ENCODE results near the gene INKA1.
A peak's percentile ranks its signal among the peaks of the same experiment; 100 is the strongest.

The INKA1 gene

DNA sequence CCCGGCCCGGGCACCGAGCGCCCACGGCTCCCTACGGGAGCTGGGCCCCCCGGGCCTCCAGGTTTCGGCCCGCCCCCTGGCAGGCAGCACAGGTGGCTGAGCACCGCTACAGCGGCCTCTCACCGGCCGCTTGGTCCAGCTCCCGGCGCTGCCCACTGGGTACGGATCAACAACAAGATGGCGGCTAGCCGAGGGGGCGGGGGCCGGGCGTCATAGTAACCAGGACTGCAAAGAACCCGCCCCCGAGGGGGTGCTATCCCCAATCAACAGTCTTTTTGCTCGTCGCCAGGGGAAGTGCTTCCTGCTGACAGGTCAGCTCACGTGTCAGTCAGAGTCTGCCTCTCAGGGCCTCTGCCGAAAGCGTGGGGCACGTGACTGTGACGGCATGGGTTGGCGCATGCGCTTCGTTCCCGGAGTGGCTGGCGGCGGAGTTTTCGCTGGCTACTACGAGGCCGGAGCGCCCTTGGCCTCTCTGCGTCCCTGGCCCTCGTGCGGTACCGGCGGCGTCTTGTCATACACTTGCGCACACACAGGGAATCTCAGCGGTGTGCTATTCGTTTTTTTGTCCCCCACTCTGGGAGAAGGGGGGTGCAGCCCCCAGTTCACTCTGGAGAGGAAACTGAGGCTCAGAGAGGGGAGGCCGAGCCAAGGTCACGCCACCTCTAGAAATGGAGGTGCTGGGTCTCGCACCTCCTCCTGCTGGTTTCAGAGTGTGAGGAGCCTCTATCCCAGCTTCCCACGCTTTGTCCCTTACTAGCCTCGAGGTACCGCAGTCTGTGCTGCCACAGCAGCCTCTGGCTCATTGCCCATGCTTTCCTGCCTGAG lies 16.5 kb upstream of the INKA1 start, which contains the start of gene IP6K1:
IP6K1 (minus strand) TSS at position 186 of the 825 bp plus-strand sequence. CDS start 38,502 bp downstream, outside the sequence.
- DNase-seq (ENCODE audit: low read depth), result peak; percentile 100

DNA sequence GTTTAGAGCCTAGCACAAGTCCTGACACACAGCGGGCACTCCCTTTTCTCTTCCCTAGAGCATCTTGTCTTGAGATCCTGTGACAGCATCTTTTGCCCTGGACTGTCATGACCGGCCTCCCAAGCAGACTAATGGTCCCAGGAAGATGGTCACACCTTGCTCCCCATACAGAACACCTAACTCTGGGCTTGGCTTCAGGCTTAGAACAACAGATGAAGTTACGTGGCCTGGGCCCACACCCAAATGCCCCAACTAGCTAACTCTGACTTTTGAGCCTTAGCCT lies 15.9 kb upstream of the INKA1 start:
- DNase-seq (ENCODE audit: low read depth), result no peak

DNA sequence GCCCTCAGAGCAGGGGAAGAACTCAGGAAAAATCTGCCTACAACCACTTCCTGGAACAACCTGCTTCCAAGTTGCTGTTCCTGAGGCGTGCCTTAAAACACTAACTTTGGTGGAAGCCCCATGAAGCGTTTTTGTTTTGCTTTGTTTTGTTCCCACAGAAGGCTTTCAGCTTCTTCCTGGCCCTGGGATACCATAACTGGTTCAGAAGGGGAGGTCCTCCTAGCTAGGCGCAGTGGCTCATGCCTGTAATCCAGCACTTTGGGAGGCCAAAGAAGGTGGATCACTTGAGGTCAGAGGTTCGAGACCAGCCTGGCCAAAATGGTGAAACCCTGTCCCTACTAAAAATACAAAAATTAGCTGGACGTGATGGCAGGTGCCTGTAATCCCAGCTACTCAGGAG lies 15.5 kb upstream of the INKA1 start:
- DNase-seq (ENCODE audit: low read depth), result no peak

DNA sequence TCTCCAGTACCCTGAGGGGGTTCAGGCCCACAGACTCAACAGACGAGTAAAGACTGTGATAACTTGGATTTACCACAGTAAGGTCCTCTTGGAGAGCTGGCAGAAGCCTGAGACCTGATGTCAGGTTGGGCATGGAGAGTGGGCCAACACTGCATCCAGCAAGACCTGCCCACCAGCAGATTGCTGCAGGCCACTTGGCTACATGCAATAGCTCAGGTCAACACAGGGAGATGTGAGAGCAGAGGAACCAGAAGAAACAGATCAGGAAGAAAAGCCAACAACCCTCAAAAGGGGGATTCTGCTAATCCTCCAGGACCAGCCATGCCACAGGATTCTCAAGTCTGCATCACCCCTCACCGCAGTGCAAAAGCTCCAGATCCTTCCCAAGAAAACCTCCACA lies 15.0 kb upstream of the INKA1 start:
- DNase-seq (ENCODE audit: low read depth), result no peak

DNA sequence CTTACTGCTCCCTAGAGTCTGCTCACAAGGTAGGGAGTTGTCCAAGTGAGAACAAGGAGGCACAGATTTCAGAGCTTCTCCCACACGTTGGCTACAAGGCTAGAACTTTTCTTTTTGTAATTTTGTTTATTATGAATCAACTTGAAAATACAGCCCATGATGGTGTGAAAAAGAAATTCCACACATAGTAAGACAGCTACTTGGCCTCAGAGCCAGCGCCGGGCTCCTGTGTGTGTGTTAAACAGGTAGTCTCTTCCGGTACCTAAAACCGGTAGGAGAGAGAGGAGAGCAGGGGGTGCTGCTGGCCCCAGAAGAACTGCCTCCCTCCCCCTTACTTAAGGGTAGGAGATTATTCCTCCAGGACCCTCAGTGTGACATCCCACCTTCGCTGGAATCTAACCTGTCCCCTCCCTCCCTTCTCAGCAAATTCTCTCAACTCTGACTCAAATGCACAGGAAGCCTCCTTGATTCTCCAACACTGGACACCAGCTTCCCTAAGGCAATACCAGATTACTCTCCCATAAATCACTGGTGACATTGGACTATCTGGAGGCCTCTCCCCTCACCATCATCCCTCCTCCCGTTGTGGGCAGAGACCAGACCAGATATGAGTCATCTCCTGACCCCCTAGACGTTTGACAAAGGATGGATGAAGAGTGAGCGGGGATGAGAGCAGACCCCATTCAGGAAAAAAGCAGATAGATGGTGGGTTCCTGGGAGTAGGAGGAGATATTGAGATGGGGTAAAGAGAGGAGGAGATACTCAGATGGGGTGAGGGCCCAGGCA lies 12.2 kb upstream of the INKA1 start:
- peak; percentile 73 for DNase-seq (ENCODE audit: low read depth)

DNA sequence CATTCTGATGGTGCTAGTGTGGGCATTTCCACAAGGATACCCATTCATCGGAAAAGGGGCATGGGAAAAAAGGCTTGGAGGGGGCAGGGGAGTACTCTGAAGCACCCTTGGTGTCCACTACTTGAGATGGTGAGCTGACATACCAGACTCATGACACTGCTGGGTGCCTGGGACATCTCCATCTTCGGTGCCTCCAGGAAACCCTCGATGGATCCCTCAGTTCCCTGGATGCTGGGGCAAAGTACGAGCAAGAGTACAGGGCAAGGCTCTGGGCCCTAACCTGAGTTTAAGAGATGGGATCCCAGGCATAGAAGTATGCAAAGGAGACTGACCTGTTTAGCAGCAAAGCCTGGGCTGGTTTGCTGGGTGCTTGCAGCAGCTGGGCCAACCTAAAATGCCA lies 11.5 kb upstream of the INKA1 start:
- no peak for DNase-seq (ENCODE audit: low read depth)

DNA sequence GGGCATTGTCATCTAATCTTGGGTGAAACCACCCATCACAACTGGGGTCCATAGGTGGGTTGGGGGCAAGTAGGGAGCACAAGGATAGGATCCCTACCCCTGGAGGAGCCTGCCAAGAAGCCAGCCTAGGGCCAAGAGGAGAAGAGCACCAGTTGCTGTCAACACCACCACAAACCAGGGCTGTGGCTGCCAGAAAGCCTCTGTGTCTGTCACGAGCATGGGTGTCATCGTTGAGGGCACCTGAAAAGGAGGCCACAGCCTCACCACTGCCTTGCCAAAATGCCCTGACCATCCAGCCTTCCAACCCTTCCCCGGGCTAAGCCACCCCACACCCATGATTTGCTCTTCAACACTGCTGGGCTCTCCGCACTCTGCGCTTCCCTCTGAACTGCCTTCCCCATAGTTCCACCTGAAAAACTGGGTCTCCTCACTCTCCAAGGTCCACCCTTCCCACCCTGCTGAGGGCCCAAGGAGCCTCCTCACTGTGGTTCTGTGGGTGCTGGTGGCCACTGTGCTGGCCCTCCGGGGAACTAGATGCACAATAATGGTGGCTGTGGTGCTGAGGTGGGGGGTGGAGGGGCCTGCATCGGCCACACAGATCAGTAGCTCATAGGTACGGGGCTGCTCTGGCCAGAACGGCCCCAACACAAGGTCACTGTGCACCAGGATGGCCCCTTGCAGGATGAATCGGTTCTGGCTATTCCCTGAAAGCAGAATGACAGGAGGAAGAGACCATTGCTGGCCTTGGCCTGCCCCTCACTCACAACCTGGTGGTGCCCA lies 10.5 kb upstream of the INKA1 start:
- no peak for DNase-seq (ENCODE audit: low read depth)

DNA sequence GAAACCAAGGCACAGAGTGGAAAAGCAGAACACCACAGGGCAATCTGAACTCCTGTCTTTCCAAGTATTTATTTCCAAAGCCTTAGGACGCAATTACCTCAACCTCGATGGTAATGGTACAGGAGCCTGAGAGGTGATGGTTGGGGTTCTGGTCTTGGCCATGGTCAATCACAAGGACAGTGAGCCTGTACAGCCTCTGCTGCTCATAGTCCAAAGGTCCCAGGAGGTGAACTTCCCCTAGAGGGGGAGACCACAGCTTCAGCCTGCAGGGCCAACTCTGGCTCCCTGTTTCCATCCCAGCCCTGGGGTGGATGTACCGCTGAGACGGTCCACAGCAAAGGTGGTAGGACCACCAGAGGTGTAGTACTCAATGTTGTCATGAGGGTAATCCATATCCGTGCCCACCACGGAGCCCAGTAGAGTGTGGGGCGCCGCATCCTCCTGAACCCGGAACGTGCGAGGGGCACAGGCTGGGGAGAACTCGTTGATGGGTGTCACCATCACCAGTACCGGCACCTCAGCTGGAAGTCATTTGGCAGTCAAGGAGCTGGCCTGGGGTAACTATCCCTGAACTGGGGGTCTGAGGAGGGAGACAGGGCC lies 9.5 kb upstream of the INKA1 start:
- no peak for DNase-seq (ENCODE audit: low read depth)

DNA sequence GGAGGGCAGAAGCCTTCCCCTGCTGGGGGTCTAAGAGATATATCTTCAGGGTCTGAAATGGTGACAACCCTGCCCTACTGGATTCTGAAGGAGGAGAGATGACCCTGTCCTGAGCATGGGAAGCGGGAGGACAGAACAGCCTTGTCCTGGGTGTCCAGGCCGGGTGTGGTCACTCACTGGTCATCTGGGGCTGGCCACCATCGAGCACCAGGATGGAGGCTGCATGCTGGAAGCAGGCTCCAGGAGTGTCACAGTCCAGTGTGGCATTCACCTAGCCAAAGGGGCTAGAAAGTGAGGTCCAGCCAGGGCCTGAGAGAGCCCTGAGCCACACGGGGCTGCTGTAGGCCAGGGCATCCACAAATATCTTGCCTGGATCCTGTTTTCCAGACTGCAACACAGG lies 8.6 kb upstream of the INKA1 start:
- DNase-seq (ENCODE audit: low read depth), result no peak

DNA sequence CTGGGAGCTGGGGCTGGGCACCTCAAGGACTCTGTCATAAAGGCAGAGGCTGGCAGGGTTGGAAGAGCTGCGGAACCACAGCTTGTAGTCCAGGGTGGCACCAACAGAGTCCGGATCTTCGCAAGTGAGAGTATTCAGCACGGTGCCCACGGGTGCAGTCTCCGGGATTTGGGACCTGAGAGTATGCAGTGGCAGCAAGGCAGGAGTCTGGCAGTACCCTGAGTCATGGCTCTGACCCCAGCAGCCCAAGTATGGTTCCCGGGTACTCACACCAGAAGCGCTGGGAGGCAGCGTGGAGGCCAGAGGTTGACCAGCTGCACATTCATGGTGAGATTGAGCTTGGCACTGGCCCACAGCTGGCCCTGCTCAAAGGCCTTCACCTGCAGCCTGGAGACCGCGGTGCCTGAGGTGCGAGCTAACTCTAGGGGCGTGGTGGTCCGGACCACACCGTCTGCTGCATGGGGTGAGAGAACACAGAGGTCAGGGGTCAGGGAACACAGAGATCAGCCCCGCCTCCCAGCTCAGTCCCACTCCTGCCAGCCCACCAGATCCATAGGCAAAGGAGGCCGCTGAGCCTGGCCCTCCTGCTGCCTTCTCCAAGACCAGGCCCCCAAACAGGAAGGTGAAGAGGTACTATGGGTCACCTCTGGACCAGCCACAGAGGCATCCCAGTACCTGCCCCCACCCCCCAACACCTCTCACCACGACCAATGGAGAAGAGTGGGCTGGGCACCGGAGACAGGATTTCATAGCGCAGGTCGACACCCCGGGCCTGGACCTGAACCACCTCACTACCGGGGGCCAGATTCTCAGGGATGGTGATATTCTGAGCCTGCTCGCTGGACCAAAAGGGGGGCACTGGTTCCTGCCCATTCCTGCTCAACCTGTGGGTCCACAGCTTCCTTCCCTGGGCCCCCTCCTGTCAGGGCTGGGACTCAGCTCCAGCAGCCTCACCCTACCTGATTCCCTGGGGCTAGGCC lies 7.8 kb upstream of the INKA1 start:
- no peak for DNase-seq (ENCODE audit: low read depth)

DNA sequence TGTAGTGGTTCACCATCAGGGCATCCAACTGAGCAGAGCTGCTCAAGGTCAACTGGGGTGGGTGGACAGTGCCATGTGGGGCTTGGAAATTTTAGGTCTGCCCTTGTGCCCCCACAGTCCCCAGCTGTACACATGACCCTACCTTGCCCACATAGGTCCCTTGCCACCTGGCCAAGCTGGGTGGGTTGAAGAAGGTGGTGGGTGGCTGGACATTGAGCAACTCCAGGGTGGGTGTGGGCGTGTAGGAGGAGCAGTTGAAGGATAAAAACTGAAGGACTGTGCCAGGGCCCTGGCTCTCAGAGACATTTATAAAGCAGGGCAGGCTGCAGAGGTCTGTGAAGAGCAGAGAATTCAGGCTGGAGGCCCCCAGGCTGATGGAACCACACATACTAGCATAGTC lies 4.0 kb upstream of the INKA1 start:
- DNase-seq (ENCODE audit: low read depth), result no peak

DNA sequence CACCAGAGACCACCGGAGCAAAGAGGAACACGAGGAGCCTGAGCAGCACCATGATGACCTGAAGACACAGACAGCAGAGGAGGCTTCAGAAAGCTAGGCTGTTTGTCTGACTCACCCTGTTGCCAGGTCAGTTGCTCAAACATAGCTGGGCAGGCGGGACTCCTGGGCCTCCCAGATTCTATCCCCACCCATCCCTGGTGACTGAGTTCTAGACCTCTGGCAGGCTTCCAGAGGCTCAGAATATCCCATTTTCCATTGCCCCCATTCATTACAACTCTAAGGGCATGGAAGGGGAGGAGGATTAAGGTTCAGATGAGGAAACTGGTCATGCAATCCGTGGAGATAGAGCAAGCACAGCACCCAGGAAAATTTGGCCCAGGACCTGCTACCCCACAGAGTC lies 3.3 kb upstream of the INKA1 start, which contains the start of gene CDHR4:
CDHR4 (minus strand) TSS at position 113 of the 400 bp plus-strand sequence; CDS start at position 52, 61 bp downstream.
- peak; percentile 63 for DNase-seq (ENCODE audit: low read depth)

DNA sequence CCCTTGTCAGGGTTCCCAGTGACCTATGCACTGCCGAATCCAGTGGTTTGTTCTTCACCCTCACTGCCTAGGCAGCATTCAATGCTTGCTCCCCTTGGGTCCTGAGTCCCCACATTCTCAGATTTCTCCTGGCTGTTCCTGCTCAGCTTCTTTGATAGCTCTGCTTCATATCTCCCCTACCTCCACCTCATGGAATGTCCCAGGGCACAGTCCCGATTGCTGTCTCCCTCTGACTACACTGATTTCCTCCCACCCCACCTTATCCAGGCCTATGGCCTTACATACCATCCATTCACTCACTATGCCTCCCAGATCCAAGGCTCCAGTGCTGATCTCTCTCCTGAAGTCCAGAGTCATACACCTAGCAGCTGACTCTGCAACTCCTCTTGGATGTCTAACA lies 1.9 kb upstream of the INKA1 start:
- DNase-seq (ENCODE audit: low read depth), result no peak

DNA sequence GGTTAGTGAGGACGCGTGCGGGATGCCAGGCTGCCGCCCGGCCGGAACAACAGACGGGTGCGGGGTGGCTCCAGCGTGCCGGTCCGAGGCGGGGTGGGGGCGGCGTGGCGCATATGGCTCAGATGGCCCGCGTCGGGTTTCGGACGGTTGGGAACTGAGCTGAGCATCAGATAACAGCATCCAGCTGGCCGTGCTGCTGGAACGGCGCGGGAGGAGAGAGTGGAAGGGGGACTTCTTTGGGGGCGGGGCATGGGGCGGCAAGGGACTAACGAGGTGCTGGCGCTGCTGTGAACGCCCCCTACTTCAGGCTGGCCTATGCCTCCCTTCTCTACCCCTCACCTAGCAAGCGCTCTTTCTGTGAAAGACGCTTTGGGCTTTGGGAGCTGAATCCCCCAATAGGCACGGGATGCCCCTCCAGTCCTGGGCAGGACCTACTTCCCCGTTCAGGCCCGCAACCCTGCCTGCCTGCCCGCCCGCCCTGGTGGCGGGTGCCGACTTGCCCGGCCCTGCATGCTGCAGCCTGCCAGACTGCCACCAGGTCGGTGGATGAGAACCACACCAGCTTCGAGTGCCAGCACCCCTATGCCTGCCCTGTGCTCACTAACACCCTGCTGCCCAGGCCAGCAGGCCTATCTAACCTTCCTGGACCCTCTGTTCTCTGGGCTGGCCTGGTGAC lies 542 bp downstream of the INKA1 start:
- DNase-seq (ENCODE audit: low read depth), result no peak

DNA sequence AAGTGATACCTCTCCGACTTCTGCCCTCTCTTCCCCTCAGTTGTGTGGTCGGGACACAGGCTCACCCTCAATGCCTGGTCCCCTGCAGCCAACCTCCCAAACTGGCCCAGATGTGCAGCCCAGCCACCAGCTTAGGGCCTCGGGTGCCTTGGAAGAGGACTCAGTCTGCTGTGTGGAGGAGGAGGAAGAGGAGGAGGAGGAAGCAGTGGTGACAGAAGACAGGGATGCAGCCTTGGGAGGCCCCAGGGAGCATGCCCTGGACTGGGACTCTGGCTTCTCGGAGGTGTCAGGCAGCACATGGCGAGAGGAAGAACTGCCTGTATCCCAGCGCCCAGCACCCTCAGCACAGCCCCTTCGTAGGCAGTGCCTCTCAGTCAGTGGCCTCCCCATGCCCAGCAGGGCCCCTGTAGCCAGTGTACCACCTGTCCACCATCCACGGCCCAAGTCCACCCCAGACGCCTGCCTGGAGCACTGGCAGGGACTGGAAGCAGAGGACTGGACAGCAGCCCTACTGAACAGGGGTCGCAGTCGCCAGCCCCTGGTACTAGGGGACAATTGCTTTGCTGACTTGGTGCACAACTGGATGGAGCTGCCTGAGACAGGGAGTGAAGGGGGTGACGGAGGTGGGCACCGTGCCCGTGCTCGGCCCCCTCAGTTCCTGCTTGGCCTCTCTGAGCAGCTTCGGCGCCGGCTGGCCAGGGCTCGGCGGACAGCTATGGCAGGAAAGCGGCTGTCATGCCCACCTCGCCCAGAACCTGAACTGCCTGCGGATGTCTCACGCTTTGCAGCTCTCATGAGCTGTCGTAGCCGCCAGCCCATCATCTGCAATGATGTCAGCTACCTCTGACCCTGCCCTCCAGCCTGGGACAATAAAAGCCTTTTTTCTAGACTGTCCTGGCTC lies 1.3 kb downstream of the INKA1 start:
- DNase-seq (ENCODE audit: low read depth), result no peak

DNA sequence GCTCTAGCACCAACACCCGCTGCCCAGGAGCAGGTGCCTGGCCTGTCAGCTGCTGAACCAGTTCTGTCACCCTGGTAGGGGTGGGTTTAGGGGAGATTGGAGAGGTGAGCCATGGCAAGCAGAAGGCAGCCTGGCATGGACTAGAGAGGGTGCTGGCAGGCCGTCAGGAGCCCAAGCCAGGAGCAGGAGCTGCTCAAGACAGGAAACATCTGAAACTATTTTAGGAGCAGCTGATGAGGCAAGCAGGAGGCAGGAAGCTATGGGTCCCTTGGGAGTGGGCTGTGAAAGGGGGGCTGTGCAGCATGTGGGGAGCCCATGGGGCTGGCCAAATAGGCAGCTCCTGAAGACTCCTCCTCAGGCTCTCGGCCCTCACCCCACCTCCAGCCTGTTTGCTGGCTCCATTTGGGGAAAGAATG lies 2.3 kb downstream of the INKA1 start:
- no peak for DNase-seq (ENCODE audit: low read depth)

DNA sequence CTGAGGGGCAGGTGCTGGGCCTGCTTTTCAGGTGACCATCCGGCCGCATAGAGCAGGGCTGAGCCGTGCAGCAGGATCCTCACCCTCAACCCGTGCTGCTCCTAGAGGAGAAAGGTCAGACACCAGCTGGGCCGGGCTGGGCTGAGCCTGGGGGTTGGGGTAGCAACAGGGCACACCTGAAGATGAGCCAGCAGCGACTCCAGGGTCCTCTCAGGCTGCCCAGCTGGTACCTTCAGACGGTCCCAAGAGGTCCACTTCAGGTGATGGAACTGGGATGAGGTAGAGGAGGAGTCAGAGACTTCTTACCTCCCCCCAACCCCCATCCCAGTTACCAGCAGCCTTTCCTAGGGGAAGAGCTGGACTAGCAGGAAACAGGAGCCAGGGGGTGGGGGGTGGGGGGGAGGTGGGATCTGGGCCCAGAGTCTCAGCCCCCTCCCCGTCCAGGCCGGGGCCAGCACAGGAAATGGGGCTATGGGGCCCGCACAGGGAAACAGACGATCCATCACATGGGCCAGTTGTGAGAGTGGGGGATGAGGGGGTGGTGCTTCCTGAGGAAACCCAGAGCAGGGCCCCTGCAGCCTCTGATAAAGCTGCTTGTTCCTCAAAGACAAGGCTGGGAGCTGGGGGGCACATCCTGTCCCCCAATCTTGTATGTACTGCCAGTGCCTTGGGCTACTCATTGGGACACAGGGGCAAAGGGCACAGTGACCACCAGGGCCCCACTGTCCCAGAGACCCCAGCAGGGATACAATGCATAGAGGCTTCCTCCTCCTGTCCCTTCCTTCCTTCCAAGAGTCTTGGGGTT lies 3.0 kb downstream of the INKA1 start:
- DNase-seq (ENCODE audit: low read depth), result no peak

DNA sequence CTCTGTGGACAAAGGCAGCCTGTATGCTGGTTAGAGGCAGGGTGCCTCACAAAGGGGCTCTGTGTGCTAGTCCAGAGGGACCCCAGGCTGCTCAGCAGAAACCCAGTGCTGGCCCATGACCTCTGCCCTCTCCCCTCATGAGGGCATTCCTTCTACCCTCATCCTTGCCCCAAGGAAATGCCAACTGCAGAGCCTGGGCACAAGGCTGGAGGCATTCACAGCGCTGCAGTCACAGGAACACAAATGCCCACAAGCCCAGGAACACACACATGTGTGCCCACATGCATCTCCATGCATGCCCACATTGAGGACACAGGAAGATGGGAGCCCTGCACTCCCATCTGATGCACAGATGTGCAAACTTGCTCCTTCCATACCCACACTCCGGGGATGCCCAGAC lies 3.8 kb downstream of the INKA1 start:
- DNase-seq (ENCODE audit: low read depth), result no peak

All from ELR (cell line).